Chondrocyte (in vitro differentiated cells): ENCODE data around the gene ERBB4. TPM values are rescaled to one million over a fixed set of nuclear protein-coding genes. Genes with fewer than 3 reads are reported as not detected.

Experiments
- DNase-seq: peaks from one replicate; pipeline ENCODE4 v3.0.0; 2021; ENCODE audit warnings: mixed read lengths, low spot score
- H3K27ac Mint-ChIP-seq: one replicate; pipeline ENCODE4 v1.8.0; 2021; ENCODE audit warnings: mild to moderate bottlenecking, moderate library complexity, mixed read lengths; ENCODE audit not compliant: unreplicated experiment
- H3K27me3 Mint-ChIP-seq: 2 replicates; pipeline ENCODE4 v1.8.0; 2021; ENCODE audit warnings: low read depth, mixed read lengths
- H3K36me3 Mint-ChIP-seq: 2 replicates; pipeline ENCODE4 v1.8.0; 2021; ENCODE audit warnings: low read depth, mixed read lengths
- H3K4me1 Mint-ChIP-seq: 2 replicates; pipeline ENCODE4 v1.8.0; 2021; ENCODE audit warnings: low read depth, mild to moderate bottlenecking, mixed read lengths
- H3K4me3 Mint-ChIP-seq: one replicate; pipeline ENCODE4 v1.8.0; 2021; ENCODE audit warnings: mild to moderate bottlenecking, moderate library complexity, mixed read lengths; ENCODE audit not compliant: unreplicated experiment
- H3K9me3 Mint-ChIP-seq: 2 replicates; pipeline ENCODE4 v1.8.0; 2021; ENCODE audit warnings: low read depth, mixed read lengths
- total RNA-seq: library from RNA; stranded (reverse); gene quantifications from 3 replicates; pipeline ENCODE4 v1.2.1, GENCODE V29; 2021
- TF ChIP-seq, protein P1 (sequence below): fragments of 200-600 bp; sonication (generic); IDR thresholded peaks from 2 replicates; pipeline ENCODE4 v1.5.0; 2021; ENCODE audit warnings: antibody characterized with exemption, mild to moderate bottlenecking, moderate library complexity

The ERBB4 gene
- total RNA-seq, 1 donor from 2014 or later, result 1.3 TPM

DNA sequence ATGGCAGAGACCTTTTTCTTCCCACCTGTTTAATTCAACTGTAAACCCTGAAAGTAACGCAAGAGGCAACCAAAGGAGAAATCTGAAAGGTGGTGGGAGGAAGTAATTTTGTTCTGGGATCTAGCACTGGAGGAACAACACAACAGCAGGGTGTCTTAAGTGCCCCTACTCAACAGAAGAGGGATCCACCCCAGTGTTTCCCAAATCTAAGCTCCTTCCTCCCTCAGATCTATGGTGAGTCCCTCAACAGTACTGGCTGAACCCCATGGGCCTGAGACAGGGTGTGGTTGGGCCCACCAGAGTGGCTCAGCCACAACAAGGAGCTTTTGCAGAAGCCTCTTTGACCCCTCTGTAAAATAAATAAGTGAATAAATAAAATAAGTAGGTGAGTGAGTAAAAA lies 790.3 kb downstream of the ERBB4 start:
- Mint-ChIP-seq H3K27me3 (no peaks in the 10 kb centered on the region), H3K27ac (no peak overlapping the region), H3K9me3 (no peaks in the 10 kb centered on the region), H3K4me3 (no peak overlapping the region), H3K36me3 (no peaks in the 10 kb centered on the region), H3K4me1 (peaks cover 3% of the 10 kb centered on the region)
- DNase-seq, result no peak
- TF ChIP-seq, protein P1, sequence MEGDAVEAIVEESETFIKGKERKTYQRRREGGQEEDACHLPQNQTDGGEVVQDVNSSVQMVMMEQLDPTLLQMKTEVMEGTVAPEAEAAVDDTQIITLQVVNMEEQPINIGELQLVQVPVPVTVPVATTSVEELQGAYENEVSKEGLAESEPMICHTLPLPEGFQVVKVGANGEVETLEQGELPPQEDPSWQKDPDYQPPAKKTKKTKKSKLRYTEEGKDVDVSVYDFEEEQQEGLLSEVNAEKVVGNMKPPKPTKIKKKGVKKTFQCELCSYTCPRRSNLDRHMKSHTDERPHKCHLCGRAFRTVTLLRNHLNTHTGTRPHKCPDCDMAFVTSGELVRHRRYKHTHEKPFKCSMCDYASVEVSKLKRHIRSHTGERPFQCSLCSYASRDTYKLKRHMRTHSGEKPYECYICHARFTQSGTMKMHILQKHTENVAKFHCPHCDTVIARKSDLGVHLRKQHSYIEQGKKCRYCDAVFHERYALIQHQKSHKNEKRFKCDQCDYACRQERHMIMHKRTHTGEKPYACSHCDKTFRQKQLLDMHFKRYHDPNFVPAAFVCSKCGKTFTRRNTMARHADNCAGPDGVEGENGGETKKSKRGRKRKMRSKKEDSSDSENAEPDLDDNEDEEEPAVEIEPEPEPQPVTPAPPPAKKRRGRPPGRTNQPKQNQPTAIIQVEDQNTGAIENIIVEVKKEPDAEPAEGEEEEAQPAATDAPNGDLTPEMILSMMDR, result no peak

DNA sequence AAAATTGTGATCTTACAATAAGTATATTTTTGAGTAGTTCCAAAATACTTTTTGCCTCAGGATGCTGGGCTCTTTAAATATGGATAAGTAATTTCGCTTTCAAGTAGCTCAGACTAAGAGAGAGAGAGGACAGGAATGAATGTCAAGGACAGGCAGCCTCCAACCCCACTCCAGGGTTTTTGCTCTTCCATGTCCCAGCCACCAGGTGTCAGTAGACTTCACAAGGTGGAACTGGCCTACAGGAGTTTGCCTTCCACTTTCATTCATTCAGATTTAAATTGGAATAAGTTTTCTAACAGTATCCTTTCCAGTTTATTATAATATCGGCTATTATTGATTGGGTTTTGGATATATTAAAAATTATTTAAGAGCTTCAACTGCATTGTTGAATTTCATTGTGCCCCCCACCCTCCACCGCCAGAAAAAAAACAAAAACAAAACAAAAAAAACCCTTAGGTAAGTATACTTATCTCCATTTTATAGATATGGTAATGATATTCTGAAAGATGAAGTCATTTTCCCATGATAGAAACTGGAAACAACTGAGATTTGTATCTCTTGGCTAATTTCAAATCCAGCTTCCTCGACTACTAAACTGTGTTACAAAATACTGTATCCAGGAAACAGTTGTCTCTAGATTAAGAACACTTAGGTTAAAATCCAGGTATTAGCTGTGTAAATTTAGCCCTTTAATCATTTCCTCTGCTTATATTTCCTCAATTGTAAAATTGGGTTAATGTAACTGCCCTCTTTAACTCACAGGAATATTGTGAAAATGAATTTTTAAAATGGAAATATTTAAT lies 793.1 kb downstream of the ERBB4 start:
- no peak overlapping the region for H3K27ac Mint-ChIP-seq
- TF ChIP-seq, protein P1, result peak; percentile 97
- H3K4me3 Mint-ChIP-seq, result no peak overlapping the region
- no peaks in the 10 kb centered on the region for H3K27me3 Mint-ChIP-seq
- H3K9me3 Mint-ChIP-seq, result no peaks in the 10 kb centered on the region
- no peak for DNase-seq
- H3K36me3 Mint-ChIP-seq, result no peaks in the 10 kb centered on the region
- peaks cover 3% of the 10 kb centered on the region for H3K4me1 Mint-ChIP-seq

DNA sequence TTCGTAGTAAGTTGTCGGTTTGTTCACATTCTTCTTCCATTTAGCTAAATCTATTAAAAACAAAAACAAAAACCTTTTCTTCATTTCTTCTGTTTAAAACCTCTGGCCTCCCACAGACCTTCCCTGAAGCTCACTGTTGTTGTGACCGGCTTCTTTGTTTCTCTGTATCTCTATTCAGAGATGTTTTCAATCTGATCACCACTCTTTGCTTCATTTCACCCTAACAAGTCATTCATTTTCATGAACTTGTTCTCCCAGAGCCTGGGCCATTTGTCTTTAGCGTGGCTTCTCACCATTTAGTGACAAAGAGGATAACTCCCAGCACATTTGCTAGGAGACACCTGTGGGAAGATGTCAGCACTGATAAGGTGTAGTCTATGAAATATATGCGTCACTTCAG lies 794.2 kb downstream of the ERBB4 start:
- TF ChIP-seq, protein P1, result no peak
- no peaks in the 10 kb centered on the region for H3K27me3 Mint-ChIP-seq
- no peak overlapping the region for H3K4me3 Mint-ChIP-seq
- no peak for DNase-seq
- H3K4me1 Mint-ChIP-seq, result no peaks in the 10 kb centered on the region
- no peak overlapping the region for H3K27ac Mint-ChIP-seq
- H3K9me3 Mint-ChIP-seq, result no peaks in the 10 kb centered on the region
- no peaks in the 10 kb centered on the region for H3K36me3 Mint-ChIP-seq

DNA sequence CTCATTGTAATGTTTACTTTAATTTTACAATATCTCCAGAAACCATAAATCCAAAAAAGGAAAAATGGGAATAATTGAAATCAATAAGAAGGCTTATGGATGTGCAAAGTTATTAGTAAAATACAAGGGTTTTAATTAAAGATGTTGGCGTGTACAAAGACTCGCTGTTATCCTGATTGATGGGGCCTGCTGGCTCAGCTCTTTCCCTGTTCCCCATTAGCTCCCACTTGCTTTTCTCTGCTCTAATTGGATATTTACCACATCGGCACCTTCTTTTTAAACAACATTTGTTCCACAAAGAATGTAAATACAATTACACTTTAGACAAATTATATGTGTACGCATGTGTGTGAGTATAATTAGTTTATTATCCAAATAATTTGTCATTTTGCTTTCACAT lies 796.6 kb downstream of the ERBB4 start:
- no peaks in the 10 kb centered on the region for H3K4me1 Mint-ChIP-seq
- H3K27ac Mint-ChIP-seq, result no peak overlapping the region
- no peak overlapping the region for H3K4me3 Mint-ChIP-seq
- no peaks in the 10 kb centered on the region for H3K27me3 Mint-ChIP-seq
- TF ChIP-seq, protein P1, result no peak
- no peak for DNase-seq
- no peaks in the 10 kb centered on the region for H3K36me3 Mint-ChIP-seq
- H3K9me3 Mint-ChIP-seq, result no peaks in the 10 kb centered on the region

DNA sequence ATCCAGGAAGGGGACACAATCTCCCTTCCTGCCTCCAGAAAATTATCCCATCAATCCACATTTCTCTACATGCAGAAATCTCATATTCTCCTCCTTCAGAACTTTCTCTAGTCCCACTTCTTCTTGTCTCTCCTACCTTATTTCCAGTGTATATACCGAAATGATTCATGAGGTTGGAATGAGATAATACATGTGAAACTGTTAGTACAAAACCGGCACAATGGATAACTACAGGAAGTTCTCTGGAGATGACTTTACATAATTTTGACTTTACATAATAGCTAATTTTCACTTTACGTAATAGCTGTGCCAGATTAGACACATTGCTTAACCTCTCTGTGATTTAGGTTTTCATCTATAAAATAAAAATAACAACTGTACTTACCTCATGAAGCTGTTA lies 801.3 kb downstream of the ERBB4 start:
- H3K4me1 Mint-ChIP-seq, result no peaks in the 10 kb centered on the region
- H3K36me3 Mint-ChIP-seq, result no peaks in the 10 kb centered on the region
- no peaks in the 10 kb centered on the region for H3K27me3 Mint-ChIP-seq
- TF ChIP-seq, protein P1, result no peak
- no peak overlapping the region for H3K4me3 Mint-ChIP-seq
- DNase-seq, result no peak
- no peaks in the 10 kb centered on the region for H3K9me3 Mint-ChIP-seq
- no peak overlapping the region for H3K27ac Mint-ChIP-seq
